ENCODE data around the gene IFI44L.

- TF ChIP-seq CTCF (IDR thresholded peaks at IDR 0.05; ENCODE audit: low read depth, low read length) (no peak), EZH2phosphoT487 (IDR thresholded peaks at IDR 0.05; ENCODE audit: low read depth) (no peak)
Observed at GRCh38 chr1:78683079-78683478, 62.8 kb downstream of the IFI44L start.

Data from OCI-LY3 (cell line).